RWPE1 (cell line): ENCODE measurements around the gene RAE1.

Experiments
- CTCF ChIA-PET: fragments of 350-600 bp; sonication (Branson Sonifier 250); formaldehyde crosslinking; extraction: SDS; loops from one replicate; lab custom pipeline; 2021; lab: Yijun Ruan, JAX
- POLR2A ChIA-PET: fragments of 400-600 bp; formaldehyde crosslinking; extraction: SDS; loops from one replicate; lab custom pipeline; 2020; ENCODE audit warnings: antibody characterized with exemption; ENCODE audit not compliant: low non-redundant PET; lab: Yijun Ruan, JAX
- DNase-seq: peaks from one replicate; pipeline ENCODE4 v3.0.0; 2012; ENCODE audit warnings: low spot score
- H3K27ac ChIP-seq: fragments of 450-650 bp; 2 replicates; pipeline ENCODE4 v1.5.1; 2017
- CTCF ChIP-seq: fragments of 450-650 bp; conservative IDR thresholded peaks from 2 replicates; pipeline ENCODE4 v1.5.1; 2017; ENCODE audit warnings: low read depth, mild to moderate bottlenecking

The RAE1 gene

DNA sequence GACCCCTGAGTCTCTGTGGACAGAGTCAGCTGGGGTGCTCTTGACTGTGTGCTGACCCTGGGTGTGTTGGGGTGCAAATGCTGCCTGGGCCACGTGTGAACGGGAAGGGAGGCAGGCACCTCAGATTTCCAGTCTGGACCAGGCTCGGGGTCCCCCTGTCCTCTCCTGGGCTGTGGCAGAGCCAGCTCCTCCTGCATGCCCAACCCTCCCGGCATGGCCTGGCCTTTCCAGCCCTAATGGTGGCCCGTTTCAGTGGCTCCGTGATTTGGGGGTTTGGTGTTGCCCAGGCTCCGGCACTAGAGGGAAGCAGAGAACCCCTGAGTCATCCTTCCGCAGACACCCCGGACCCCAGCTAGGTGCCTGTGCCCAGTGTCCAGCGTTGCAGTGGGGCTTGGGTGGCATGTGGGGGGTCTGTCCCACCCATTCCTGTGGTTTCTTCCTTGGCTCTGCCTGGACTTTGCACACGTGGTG lies 49.2 kb downstream of the RAE1 start:
- H3K27ac ChIP-seq, result no peak overlapping the region
- ChIA-PET POLR2A (no interaction called here), CTCF (interaction anchor here (0.5 to 0.7 kb wide), 2 partner anchors 12 to 877 kb away, joined by 3 to 7 read pairs; no protein-coding TSS in a partner anchor)
- no peak for TF ChIP-seq CTCF
- DNase-seq, result no peak

GRCh38 chr20:57400821-57401564 lies 49.9 kb downstream of the RAE1 start:
- no peak for TF ChIP-seq CTCF
- DNase-seq, result no peak
- no peak overlapping the region for H3K27ac ChIP-seq
- CTCF ChIA-PET, result interaction anchor here (0.5 to 0.7 kb wide), 2 partner anchors 16 to 877 kb away, joined by 4 to 7 read pairs; no protein-coding TSS in a partner anchor
- POLR2A ChIA-PET, result no interaction called here

GRCh38 chr20:57401565-57401918 lies 50.5 kb downstream of the RAE1 start:
- POLR2A ChIA-PET, result no interaction called here
- H3K27ac ChIP-seq, result no peak overlapping the region
- CTCF ChIA-PET, result interaction anchor here (0.7 kb wide), 1 partner anchor 15 kb away, joined by 4 read pairs; no protein-coding TSS in a partner anchor
- no peak for TF ChIP-seq CTCF
- DNase-seq, result no peak

- ChIA-PET POLR2A (no interaction called here), CTCF (interaction anchor here (1.0 kb wide), 1 partner anchor 96 kb away, joined by 4 read pairs; no protein-coding TSS in a partner anchor)
- DNase-seq, result no peak
- no peak for TF ChIP-seq CTCF
- H3K27ac ChIP-seq, result no peak overlapping the region
Observed at GRCh38 chr20:57402206-57403125, 51.4 kb downstream of the RAE1 start.

GRCh38 chr20:57403216-57403615 lies 52.2 kb downstream of the RAE1 start:
- POLR2A ChIA-PET, result no interaction called here
- CTCF ChIA-PET, result interaction anchor here (1.0 kb wide), 1 partner anchor 95 kb away, joined by 4 read pairs; no protein-coding TSS in a partner anchor
- DNase-seq, result no peak
- no peak for TF ChIP-seq CTCF
- no peak overlapping the region for H3K27ac ChIP-seq

DNA sequence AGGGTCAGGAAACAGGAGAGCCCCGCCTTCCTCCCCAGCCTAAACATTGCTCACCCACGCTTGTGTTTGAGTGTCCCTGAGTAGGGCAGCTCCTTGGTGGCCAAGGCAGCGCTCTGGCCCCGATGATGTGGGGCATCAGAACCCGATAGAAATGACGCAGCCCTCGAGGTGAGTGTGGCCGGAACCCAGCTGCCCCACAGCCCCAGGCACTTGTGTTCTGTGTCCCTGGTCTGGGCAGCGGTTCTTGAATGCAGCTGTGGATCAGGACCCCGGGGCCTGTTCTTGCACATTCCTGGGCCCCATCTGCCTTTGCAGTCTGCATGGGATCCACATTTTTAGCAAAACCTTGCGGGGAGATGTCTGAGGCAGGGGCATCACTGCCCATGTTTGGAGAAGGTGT lies 53.0 kb downstream of the RAE1 start:
- TF ChIP-seq CTCF, result no peak
- ChIA-PET CTCF (interaction anchor here (0.5 kb wide), 1 partner anchor 110 kb away, joined by 3 read pairs; no protein-coding TSS in a partner anchor), POLR2A (no interaction called here)
- H3K27ac ChIP-seq, result no peak overlapping the region
- DNase-seq, result no peak
